Panc1 (cell line): Measurements from ENCODE around the gene TRIM49D1.
"Not testable (repeated sequence)": the region's sequence is repeated elsewhere in the genome, so short reads cannot be mapped to it uniquely, and the experiment has no call there.

Experiments used
- CTCF ChIP-seq: fragments of 450-650 bp; IDR thresholded peaks from 2 replicates; pipeline ENCODE4 v1.5.1; 2017; ENCODE audit warnings: mild to moderate bottlenecking
- SIN3A ChIP-seq: IDR thresholded peaks from 2 replicates; pipeline ENCODE4 v1.6.1; 2012; ENCODE audit warnings: low read depth, mild to moderate bottlenecking, low read length, moderate library complexity, borderline replicate concordance; ENCODE audit not compliant: insufficient read depth

- not testable (repeated sequence) for TF ChIP-seq SIN3A, CTCF
These were observed 57.9 kb downstream of the TRIM49D1 start for GRCh38 chr11:89863906-89864704.
